GM19238 (cell line): ENCODE results near the gene KCNN4.
"Not testable (repeated sequence)": the region's sequence is repeated elsewhere in the genome, so short reads cannot be mapped to it uniquely, and the experiment has no call there.

Experiments
- DNase-seq: peaks from one replicate; pipeline ENCODE4 v3.0.0; 2011; ENCODE audit warnings: low spot score; ENCODE audit not compliant: insufficient read length

Gene KCNN4

GRCh38 chr19:43775299-43775890 is 5.4 kb downstream of the KCNN4 start:
- DNase-seq: no peak

- not testable (repeated sequence) for DNase-seq
Observed at GRCh38 chr19:43774940-43775258, 5.9 kb downstream of the KCNN4 start.

DNA sequence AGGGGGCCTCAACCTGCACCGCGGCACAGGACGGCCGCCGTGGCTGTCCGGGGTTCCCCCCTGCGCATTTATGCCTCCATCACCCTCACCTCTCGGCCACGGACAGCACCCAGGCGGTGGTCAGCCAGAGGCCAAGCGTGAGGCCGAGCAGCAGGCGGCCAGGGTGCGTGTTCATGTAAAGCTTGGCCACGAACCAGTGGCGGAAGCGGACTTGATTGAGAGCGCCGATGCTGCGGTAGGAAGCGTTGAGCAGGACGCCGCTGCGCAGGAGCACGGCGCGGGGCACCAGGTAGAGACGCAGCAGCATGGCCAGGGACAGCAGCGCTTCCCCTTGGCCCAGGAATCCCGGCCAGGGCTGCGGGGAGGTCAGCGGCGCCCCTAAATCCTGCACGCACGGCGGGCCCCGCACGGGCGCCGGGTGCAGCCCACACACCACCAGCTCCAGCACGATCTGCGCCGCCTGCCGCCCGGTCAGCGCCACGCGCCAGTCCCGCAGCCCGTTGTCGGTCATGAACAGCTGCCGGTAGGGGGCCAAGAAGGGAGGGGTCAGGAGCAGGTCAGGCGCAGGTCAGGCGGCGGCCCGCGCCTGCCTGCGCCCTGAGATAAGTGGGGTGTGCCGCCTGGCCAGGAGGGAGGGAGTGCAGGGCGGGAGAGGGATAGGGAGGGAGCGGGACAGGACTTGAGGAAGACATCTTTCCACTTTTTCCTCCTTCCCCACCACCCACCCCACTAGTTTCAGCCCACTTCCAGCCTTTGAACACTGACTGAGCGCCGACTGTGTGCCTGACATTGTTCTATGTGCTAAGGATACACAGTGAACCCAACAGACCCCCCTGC is 6.5 kb downstream of the KCNN4 start:
- no peak for DNase-seq

- DNase-seq: no peak
Observed at GRCh38 chr19:43773725-43774102, 7.1 kb downstream of the KCNN4 start.

- no peak for DNase-seq
Observed at GRCh38 chr19:43769256-43769655, 11.5 kb downstream of the KCNN4 start.

DNA sequence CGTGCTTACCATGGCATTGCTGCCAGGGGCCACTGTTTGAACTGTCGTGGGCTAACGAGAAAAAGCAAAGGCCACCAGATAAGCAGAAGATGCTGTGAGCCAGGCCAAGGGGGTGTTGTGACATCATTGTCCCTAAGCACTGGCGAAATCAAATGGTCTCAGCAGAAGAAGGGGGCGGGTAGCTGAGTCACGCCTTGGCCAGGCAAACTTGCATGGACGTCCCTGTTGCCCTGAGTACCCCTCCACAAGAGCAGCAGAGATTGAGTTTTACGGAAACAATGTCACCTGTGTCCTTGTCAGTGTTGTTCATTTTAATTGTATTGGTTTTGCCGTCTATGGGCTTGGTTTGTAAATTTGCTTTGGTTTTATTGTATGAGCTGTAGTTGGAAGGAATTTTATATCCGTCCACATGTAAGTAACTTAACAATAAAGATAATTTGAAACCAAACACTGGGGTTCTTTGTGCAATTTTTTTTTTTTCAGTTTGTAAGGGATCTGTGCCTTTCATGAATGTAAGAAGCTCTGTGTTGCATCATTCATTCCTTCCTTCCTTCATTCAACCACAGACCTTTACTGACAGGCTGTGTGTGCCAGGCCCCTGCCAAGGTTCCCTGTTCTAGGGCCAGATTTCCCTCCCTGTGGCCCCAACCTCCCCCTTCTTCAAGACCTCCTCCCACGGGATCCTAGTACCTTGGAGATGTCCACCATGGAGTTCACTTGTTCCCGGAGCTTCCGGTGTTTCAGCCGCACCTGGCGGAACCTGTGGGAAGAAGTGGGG is 12.3 kb downstream of the KCNN4 start:
- no peak for DNase-seq

- DNase-seq: no peak
Observed at GRCh38 chr19:43767818-43768217, 13.0 kb downstream of the KCNN4 start.

DNA sequence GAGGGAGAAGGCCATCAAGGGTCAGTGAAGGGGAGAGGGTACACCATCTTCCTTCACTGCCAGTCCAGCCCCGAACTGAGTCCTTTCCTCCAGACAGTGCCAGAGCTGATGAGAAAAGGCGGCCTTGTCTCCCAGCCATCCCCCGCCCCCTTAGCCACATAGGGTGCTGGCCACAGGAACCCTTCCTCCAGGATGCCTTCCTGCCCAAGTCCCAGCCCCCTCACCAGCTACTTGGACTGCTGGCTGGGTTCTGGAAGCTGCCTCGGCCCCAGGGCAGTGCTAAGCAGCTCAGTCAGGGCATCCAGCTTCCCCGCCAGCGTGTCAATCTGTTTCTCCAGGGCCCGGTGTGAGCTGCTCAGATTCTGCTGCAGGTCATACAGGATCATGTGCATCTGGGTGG is 13.5 kb downstream of the KCNN4 start:
- DNase-seq: no peak

GRCh38 chr19:43766755-43767043 is 14.1 kb downstream of the KCNN4 start:
- DNase-seq: no peak

DNA sequence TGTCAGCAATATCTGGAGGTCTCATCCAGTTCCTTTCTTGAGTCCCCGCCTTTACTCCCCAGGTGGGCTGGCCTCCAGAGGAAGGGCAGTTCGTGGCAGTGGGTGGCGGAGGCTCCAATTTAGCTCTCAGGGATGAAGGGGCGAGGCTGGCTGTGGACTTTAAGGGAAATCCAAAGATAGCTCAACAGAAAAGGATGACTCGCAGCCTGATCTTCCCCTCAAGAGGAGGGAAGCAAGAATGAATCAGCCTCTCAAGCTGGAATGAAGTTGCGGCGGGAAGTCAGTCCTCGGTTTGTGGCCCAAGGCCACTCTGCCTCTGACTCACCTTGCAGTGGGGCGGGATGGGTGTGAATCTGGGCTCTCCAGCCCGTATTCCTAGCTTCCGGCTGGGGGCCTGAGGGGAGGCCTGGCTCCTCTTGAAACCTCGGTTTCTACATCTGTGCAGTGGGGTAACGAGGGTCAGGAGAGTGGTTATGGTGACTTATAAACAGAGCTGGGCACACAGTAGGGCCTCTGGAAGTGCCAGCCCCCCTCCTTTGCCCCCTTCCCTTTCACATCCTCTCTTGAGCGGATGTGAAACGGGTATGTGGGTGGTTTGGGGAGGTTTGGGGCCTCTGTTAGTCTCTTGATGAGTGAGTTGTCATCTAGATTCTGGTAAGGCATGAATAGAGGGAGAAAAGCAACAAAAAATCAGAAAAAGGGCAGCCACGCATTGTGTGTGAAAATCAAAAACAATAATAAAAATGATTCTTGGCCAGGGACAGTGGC is 15.5 kb downstream of the KCNN4 start:
- DNase-seq: no peak

- not testable (repeated sequence) for DNase-seq
Observed at GRCh38 chr19:43764684-43765083, 16.1 kb downstream of the KCNN4 start.

- DNase-seq: no peak
Observed at GRCh38 chr19:43763473-43763939, 17.3 kb downstream of the KCNN4 start.

DNA sequence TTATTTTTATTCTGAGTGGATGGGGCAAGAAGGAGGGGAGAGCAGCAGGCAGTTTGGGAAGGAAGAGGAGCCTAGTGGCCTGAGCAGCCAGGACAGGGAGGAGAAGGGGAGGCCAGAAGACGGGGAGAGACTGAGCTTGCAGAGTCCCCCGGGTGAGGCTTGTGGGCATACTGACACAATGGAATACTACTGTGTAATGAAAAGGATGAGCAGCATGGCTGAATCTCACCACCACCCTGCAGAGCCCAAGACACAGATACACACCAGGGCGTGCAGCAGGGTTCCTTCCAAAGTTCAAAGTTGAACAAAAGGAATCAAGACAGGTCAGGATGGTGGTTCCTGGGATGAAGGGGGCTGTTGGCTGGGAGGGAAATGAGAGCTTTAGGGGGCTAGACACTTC is 18.0 kb downstream of the KCNN4 start:
- DNase-seq: no peak

DNA sequence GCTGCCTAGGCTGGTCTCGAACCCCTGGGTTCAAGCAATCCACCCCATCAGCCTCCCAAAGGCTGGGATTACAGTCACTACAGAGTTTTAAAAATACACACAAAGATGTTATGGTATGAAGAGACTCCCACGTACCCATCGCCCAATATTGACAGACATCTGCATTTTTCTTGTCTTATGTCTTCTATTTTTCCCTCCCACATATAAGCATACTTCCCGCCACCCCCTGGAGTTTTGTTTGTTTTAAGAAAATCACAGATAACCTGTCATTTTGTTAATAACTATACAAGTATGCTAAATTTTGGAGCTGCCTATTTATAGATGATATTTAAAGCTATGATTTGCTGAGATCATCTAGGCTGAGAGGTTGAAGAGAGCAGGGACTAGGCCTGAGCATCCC is 19.8 kb downstream of the KCNN4 start:
- DNase-seq: no peak

DNA sequence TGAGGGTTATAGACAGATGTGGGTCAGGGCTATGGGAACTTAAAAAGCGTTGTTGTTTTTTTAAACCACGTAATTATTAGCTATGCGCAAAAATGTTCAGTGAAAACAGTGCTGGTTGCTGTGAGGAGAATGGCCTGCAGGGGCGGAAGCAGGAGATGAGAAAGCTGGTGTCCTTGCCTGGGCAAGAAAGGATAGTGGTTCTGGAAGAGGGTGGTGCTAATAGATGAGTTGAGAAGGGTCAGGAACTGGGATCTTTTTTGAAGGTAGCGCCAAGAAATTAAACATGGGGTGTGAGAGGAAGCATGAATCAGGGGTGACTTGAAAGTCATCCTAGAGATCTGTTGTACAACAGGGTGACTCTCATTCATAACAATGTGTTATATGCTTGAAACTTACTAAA is 21.3 kb downstream of the KCNN4 start:
- no peak for DNase-seq

GRCh38 chr19:43755256-43755801 is 25.4 kb downstream of the KCNN4 start:
- peak; percentile 39 for DNase-seq

- peak; percentile 80 for DNase-seq
Observed at GRCh38 chr19:43754503-43755255, 26.1 kb downstream of the KCNN4 start, which contains the start of gene SMG9. Gene SMG9 (minus strand): TSS chr19:43754962. CDS start chr19:43750741, 4,221 bp downstream.

- DNase-seq: no peak
Observed at GRCh38 chr19:43754253-43754502, 26.6 kb downstream of the KCNN4 start.

- DNase-seq: no peak
Observed at GRCh38 chr19:43752287-43752875, 28.4 kb downstream of the KCNN4 start.

DNA sequence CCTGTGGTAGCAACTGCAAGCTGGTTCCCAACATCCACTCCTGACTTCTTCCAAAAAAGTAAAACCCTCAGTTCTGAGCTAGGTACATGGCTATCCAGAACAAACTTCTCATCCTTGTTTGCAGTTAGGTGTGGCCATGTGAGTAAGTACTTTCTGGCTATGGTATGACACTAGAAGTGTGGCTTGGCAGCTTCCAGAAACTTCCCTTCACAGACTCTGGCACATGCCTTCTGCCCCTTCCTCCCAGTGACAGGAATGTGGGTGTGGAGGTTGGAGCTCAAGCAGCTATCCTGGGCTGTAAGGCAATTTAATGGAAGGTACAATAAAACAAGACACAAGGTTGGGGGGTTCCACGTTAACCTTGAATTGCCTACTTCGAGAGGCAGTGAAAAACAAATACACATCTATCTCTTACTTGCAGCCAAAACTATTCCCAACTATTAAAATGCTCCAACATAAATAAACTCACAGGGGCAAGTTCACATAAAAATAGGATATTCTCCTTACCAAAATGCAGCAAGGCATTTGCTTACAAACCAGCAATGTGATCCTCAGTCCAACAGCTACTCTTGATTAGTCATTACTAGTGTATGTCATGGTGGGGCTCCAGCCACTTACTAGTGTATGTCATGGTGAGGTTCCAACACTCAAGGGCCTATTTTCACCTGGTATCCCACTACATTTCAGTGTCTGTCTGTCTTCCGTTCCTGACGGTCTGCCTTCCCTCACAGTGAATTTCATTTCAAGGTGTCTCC is 29.1 kb downstream of the KCNN4 start:
- no peak for DNase-seq
